Measurements from ENCODE around the gene EXOC3L4.

The EXOC3L4 gene

DNA sequence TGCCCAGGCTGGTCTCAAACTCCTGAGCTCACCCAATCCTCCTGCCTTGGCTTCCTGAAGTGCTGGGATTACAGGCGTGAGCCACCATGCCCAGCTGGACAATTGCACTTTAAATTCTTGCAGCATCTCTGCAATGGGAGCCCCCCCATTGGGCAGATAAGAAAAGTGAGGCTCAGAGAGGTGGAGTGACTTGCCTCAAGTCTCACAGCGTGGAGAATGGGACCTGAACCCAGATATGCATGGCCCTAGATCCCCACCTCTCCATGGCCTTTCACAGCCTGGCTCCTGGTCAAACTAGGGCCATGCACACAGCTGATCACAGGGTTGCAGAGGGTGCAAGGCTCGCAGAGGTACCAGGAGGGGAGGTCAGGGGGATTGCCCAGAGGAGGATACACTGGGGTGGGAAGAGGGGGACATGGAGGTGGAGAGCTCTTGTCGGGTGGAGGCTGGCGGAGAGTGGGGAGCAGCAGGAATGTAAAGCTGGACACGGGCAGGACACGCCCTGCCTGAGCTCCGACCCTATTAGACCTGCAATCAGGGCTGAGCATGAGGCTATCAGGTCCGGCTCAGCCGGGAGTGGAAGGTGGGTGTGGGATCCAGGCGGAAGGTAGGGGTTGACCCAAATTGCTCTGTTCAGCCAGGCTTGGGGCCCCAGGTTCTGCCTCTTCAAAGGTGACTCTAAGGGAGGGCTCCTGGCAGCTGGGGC is 6.9 kb downstream of the EXOC3L4 start:
- H3K27ac ChIP-seq: no peak overlapping the region
- TF ChIP-seq CTCF (conservative IDR thresholded peaks at IDR 0.05): no peak

- H3K27ac ChIP-seq: no peak overlapping the region
- no peak for TF ChIP-seq CTCF (conservative IDR thresholded peaks at IDR 0.05)
Observed at GRCh38 chr14:103101963-103102688, 7.6 kb downstream of the EXOC3L4 start.

GRCh38 chr14:103102689-103103260 is 8.2 kb downstream of the EXOC3L4 start:
- no peak overlapping the region for H3K27ac ChIP-seq
- TF ChIP-seq CTCF (conservative IDR thresholded peaks at IDR 0.05): no peak

DNA sequence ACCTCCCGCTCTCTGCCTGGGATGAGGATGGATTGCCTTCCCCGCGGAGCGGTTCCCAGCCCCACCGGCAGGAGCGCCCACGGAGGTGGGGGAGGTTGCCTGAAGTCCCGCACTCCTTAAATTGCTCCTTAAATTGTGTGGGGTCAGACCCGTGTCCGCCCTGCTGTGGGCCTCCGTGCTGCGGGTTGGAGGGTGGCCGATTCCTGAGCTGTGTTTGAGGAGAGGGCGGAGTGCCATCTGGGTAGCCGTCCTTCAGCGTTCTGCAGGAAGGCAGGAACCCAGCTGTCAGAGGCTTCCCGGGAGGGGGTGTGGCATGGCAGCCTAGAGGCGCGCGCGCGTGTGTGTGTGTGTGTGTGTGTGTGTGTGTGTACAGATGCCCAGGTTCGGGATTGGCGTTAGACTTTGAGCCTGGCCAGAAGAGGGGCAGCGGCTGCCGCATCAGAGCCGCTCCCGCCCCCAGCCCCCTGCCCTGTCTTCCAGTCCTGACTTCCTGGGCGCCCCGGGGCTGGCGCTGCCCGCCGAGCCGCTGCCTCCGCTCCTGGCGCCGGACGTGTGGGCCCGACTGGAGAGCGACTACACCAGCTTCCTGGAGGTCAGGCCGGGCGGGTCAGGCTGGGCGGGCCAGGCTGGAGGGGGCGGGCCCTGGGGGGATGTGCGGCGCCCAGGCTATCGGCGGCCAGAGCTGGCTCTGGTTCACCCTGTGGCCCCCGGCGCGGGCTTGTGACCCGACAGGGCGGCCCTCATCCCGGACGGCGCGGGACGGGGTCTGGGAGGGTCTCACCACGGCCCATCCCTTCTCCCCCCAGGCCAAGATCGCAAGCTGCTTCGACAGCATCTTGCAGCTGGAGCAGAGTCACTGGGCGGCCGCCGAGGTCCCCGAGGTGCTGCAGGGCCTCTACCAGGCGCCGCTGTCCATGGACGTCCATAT is 9.2 kb downstream of the EXOC3L4 start:
- peak; percentile 57 for TF ChIP-seq CTCF (conservative IDR thresholded peaks at IDR 0.05)
- peak overlapping the region; percentile 52 for H3K27ac ChIP-seq

- no peak for TF ChIP-seq CTCF (conservative IDR thresholded peaks at IDR 0.05)
Observed at GRCh38 chr14:103104389-103104653, 9.8 kb downstream of the EXOC3L4 start.

GRCh38 chr14:103104654-103105452 is 10.3 kb downstream of the EXOC3L4 start:
- H3K27ac ChIP-seq: peak overlapping the region; percentile 52
- peak; percentile 96 for TF ChIP-seq CTCF (conservative IDR thresholded peaks at IDR 0.05)

More at GRCh38 chr14:103104389-103104653, 9.8 kb downstream of the EXOC3L4 start:
- H3K27ac ChIP-seq: peak overlapping the region; percentile 52
